Measurements from ENCODE around the gene MYH9.
"Not testable (repeated sequence)": the region's sequence is repeated elsewhere in the genome, so short reads cannot be mapped to it uniquely, and the experiment has no call there.

Gene MYH9

DNA sequence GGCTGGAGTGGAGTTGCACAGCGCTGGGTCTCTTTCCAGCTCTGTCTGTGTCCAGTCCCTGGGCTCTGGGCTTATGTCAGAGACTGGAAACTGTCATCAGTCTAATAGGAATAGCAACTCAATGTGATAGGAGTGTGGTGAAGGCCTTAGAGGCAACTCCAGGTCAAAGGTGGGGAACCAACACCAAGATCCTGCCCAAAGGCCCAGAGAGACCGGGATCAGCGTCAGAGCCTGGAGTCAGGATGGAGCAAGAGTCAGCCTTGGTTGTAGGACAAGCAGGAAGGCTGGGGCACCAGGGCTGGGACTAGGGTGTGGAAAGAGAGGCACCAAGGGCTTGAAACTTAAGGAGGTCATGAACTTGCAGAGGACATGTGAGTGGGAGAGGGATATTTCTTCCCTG is 125.5 kb downstream of the MYH9 start:
- not testable (repeated sequence) for FAIRE-seq

DNA sequence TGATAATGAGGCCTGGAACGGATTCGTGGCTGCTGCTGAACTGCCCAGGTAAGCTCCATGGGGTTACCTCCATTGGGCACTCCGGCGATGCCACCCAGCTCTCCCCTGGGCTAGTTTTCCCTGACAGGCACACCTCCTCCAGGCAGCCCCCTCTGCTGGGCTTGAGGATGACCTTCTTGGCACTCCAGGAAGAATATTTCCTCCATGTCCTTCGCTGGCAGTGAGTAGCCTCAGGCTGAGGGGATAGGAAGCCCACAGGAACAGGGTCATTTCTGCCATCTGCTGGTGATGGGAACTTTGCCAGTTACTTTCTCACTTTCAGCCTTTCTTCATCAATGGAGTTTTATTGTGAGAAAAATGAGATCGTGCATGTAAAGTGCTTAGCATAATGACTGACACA is 126.1 kb downstream of the MYH9 start:
- FAIRE-seq, result not testable (repeated sequence)

DNA sequence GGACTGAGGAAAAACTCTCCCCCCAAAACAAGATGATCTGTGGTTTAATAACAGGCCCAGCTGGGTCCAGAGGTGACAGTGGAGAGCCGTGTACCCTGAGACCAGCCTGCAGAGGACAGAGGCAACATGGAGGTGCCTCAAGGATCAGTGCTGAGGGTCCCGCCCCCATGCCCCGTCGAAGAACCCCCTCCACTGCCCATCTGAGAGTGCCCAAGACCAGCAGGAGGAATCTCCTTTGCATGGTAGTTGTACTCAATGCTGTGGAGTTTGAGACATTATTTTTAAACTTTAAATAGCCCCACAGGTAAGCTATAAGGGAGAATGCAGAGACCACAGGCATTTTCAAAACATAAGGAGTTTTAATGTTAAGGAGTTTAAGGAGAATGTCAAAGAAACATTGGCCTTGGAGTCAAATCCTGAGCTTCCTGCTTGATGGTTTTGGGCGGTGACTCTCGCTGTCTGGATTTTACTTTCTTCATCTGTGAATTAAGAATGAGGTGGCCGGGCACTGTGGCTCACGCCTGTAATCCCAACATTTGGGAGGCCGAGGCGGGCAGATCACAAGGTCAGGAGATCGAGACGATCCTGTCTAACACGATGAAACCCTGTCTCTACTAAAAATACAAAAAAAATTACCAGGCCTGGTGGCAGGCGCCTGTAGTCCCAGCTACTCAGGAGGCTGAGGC is 128.0 kb downstream of the MYH9 start:
- FAIRE-seq, result no peak

DNA sequence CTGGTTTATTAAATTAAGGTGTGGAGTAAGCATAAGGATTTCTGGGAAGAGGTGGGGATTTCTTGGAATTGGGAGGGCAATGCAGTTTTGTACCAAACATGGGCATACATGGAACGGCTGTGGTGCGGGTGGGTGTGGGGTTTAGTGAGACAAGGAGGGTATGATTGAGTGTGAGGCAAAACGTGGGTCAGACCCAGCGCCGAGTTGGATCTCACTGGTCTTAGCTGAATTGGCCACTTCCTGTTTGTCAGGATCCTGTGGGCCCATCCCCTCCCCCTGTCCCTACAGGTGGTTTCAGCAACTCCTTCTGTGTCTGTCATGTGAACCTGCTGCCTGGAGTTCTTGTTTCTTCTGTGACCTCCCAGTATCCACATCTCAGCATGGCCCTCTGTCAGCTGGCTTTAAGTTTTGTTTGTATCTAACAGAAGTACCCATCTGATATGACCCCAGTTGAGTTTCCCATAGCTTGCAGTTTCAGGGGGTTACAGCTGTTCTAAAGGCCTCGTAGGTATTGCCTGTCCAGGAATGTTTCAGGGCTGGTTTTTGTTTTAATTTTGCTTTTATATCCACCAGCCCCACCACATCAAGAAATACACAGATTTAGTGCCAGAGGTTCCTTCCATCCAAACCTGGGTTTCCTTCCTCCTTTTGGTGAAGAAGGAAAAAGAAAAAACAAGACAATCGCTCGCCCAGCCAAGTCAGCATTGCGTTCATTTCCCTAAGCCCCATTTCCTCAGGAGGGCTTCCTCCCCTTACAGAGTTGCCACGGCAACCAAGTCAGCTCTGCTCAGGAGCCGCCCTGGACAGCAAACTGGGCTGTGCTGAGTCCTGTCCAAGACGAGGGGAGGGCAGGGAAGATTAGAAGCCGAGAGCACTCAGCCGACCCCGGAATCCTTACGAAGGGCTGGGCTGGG is 128.8 kb downstream of the MYH9 start:
- no peak for FAIRE-seq

DNA sequence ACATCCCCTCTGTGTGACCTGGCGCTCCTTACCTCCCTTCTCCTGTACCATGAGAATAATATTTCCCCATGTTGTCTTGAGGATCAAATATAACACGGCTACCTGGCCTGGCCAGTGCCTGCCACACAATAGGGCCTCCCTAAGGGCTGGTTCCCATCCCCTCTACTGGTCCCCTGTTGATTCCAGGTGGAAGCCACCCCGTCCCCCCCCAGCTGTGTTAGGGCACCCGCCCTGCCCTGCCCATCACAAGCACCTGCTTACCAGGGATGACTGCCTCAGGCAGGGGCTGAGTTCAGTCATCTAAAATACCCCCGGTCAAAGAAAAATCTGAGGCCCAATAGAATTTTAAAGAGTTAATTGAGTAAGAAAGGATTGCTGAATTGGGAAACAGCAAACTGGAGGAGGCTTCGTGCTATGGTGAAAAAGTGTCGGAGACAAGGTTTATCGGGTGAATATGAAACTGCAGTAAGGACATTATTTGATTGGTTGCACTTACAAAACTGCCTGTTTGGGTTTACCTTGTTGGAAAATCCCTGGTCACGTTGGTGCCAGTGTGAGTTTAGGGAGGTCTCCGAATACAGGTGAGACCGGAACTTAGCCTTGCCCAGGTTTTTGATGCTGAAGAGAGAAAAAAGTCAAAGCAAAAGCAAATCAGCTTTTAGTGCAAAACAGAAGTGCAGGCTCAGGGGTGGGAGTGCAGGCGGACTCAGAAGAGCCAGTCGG is 129.7 kb downstream of the MYH9 start:
- no peak for FAIRE-seq

DNA sequence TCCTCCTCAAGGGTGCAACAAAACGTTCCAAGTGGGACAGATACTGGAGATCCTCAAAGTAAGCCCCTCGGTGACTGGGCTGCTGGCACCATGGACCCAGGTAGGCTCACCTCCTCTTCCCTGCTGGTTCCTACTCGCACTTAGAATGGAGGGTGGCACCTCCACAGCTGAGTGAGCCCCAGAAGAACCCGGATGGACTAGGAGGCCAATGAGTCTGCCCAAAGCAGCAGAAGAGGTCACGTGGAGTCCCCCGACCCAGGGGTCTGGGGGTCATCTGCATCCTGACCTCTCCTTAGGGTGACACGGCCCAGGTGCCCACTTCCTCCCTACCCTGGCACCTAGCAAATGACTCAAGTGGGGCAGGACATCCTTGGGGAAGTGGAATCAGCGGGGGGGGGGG is 130.5 kb downstream of the MYH9 start:
- no peak for FAIRE-seq

DNA sequence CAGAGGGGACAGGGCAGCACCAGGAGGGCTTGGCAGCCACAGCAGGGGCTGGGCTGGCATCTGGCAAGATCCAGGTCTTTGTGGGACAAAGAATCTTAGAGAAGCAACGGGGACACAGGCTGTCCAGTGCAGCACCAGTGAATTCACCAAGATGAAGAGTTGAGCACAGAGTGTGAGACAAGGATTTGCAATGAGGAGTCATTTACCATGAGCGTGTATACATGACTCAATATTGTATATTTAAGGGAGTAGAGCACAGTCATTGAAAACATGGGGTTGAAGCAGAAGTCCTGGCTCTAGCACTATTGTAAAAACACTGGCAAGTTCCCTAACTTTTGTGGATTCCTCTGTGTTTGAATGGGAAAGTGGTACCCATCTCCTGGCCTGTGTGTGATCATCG is 131.3 kb downstream of the MYH9 start:
- FAIRE-seq, result no peak

DNA sequence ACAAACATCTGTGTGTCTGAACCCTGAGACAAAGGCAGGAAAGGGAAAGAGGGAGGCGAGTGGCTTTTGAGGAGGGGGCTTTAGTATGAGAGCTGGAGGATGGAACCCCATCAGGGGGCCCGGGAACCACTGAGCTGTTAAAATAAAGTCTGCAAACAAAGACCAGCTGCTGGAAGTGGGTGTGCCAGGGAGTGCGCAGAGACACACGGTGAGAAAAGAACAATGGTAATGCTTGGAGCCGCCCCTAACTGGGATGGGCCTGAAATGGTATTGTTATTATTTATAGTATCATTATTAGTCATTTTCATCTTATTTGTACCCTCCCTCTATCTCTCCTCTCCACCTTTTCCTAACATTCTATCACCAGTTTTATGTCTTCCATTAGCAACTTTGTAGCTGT is 132.2 kb downstream of the MYH9 start:
- FAIRE-seq, result not testable (repeated sequence)

DNA sequence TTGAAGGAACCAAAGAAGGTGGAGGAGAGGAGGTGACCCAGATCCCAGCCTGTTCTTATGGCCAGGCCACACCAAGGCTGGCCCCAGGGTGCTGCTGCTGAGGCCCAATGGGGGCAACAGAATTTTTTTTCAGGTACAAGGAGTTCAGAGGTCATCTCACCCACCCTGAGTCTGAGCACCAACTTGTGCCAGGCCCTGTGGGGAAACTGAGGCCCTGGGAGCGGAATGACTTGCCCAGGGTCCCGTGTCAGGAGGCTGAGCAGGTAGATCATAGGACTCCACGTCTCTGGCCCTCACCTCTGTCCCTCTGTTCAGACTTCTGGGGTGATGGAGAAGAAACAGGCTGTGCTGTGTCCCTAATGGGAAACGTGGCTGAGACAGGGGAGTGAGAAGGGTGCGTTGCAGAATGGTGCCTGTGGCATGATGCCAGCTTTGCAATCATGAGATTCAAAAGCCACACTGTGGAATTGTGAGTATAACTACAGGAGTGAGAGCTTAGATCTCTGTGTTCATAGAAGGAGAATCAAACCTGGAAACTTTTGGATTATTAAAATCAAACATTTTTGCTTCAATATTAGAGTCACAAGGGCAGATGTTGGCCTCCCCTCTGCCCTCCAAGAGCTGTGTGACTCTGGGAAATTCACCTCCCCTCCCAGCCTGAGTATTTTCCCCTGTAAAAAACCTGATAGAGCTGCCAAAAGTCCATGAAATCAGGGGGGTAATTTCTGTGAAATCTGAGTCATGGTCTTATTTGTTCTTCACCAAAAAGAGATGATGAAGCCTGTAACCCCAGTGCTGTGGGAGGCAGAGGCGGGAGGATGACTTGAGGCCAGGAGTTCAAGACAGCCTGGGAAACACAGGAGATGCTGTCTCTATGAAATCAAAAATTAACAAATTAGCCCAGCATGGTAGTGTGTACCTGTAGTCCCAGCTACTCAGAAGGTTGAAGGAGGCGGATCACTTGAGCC is 134.0 kb downstream of the MYH9 start:
- no peak for FAIRE-seq

DNA sequence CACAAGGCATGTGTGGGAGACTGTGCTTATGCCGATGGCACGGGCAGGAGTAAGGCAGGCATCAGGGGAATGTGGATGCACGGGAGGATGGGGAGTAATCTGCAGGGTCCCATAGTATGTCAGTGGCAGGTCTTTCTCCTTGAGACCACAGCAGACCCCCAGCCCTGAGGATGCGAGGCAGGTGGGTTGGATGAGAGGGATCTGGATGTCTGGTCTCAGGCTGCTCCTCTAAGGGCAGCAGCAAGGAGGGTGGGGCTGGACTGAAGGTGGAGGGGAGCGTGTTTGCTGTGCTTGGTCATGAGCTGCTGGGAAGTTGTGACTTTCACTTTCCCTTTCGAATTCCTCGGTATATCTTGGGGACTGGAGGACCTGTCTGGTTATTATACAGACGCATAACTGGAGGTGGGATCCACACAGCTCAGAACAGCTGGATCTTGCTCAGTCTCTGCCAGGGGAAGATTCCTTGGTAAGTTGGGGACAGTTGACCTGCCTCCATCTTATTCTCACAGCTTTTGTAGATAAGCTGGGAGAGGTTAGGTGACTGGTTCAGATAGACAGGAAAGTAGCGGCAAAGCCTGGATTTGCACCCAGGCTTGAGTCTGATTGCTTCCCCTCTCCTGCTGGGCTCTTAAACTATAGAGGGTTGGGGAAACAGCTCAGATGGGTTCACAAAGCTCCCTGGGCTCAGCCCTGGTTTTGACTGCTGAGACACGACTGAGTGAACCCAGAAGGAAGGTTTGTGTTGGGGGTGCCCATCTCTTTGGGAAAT is 134.8 kb downstream of the MYH9 start, which contains the start of gene APOL1:
Gene APOL1, plus strand, starts transcription at position 380 of the 769 bp plus-strand sequence. CDS start 1,823 bp downstream, outside the sequence.
- no peak for FAIRE-seq

DNA sequence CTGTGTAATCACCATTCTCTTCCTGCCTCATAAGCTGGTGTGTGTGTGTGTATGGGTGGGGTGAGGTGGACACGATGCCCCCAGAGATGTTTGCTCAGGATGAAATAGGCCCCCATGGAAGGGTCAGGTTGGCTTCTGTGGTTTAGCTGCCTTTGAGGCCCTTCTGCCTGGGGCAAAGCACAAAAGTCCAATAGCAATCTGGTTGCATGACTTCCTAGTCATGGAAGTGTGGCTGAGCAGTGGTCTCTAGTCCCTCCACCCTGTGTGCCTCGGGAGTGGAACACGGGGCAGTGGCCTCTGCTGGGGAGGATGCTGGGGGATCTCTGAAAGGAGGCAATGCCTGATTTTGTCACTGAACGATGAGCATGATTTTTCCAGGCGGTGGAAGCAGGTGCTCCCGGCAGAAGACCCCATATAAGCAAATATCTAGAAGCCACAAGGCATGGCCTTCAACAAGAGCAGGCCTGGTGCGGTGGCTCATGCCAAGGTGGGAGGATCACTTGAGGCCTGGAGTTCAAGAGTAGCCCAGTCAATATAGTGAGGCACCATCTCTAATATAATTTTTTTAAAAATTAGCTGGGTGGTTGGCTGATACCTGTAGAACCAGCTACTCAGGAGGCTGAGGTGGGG is 135.7 kb downstream of the MYH9 start:
- not testable (repeated sequence) for FAIRE-seq

DNA sequence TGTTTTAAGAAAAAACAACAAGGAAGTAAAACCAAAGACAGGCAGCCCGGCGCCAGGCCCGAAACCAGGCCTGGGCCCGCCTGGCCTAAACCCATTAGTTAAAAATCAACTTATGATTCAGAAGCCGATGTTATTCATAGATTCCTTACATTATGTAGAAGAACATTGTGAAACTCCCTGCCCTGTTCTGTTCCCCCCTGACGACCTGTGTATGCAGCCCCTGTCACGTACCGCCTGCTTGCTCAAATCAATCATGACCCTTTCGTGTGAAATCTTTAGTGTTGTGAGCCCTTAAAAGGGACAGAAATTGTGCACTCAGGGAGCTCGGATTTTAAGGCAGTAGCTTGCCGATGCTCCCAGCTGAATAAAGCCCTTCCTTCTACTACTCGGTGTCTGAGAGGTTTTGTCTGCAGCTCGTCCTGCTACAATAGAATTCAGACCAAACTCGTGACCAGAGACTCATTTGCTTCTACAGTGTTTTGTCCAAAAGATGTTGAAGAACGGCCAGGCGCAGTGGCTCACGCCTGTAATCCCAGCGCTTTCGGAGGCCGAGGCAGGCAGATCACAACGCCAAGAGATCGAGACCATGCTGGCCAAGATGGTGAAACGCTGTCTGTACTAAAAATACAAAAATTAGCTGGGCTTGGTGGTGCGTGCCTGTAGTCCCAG is 137.3 kb downstream of the MYH9 start:
- not testable (repeated sequence) for FAIRE-seq

DNA sequence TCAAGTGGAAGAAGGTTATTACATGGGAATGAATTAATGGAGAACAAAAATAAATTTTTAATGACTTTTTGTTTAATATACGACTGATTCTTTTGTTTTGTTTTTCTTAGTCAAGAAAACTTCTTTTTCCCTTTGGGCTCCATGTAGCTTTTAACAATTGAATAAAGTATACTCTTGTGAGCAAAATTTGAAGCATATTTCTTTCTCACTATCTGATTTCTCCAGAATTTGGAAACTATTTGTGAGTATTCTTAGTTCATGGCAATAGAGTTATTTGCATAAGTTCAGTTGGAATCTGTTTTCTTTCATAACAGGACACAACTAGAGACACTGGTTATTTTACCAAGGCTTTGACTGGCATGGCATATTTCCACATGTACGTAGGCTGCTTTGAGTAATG is 138.6 kb downstream of the MYH9 start:
- no peak for FAIRE-seq

DNA sequence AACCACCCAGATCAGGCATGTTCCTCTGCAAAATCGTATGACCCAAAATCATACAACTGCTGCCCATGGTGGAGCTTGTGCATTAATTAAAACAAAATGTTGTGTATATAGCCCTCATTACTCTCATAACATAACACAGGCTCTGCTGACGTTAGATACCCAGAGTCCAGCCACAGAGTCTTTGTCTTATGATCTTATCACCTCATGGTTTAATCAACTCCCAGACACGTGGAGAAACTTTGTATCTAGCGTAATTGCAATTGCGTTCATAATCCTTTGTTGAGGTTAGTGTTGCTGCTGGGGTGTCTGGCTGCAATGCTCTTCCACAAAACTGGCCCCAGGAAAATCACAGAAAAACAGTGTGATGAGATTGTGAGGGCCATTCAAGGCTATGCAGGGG is 139.8 kb downstream of the MYH9 start:
- FAIRE-seq, result no peak

DNA sequence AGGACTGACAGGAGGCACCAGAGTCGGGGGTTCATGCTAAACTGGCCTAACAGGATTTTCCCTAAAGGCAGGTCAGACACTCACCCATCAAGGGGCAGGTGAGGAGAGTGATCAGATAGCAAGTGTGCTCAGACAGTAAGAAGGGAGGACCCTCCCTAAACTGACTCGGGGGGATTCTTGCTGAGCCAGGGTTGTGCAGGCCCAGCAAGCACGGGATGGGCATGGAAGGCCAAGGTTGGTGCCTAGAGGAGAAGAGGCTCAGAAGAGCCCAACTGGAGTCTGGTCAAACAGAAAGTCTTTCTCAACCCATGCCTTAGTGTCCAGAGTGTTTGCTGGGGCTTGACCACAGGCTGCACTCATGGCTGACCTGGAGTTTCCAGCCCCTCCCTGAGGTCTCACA is 141.0 kb downstream of the MYH9 start:
- FAIRE-seq, result no peak

DNA sequence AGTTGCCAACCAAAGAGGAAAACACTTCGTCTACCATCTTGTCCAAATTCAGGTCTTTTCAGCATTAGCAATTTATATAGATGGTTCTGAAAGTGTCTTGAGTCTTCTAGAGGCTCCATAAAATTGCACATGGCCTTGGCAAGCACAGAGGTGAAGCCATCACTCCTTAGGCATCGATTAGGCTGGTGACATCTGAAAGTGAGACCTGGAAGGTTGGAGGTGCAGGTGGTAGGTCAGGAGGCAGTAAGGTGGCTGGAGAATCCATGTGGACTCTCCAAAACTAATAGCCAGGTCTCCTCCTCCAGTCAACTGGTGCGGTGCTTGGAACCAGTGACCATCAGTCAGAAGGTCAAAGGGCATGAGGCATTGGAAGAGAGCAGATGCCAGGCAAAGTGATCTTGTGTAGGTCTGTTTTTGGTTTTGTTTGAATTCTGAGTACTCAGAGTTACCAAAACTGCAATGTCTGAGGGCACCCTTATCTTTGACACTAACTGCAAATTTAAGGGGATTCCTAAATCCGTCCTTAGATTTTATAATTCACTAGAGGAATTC is 141.9 kb downstream of the MYH9 start:
- no peak for FAIRE-seq

DNA sequence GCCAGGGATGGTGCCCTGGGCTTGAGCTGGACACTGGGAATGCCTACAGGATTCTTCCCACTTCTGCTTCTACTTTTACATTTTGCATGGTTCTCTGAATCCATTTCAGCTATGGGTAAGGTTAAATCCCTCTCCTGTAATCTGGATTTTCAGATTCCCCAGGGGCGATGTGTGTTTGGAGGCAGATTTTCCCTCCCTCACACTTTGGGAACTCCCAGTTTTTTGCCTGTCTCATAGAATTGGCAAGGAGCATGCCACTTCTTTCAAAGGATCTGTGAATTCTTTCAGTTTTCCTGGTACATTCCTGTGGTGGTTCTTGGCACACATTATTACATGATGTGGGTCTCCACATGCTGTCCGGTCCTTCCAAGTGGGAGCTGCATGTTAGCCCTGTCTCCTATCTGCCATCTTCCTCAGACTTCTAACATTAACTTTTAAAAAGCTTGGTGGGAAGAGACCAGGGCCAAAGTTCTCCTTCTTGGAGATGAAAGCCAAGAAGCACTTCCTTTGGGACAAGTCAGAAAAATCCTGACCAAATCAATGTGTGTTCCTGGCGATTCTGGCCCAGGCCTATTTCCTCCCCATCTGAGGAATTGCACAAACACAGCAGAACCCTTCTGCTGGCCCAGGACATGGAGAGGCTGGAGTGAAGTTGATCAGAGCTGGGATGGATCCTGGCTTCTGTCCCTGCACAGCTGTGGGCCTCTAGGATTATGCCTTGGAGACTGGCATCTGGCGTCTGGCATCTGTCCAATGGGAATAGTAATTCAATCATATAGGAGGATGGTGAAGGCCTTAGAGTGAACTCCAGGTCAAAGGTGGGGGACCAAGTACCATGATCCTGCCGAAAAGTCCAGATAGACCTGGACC is 143.0 kb downstream of the MYH9 start:
- FAIRE-seq, result no peak

DNA sequence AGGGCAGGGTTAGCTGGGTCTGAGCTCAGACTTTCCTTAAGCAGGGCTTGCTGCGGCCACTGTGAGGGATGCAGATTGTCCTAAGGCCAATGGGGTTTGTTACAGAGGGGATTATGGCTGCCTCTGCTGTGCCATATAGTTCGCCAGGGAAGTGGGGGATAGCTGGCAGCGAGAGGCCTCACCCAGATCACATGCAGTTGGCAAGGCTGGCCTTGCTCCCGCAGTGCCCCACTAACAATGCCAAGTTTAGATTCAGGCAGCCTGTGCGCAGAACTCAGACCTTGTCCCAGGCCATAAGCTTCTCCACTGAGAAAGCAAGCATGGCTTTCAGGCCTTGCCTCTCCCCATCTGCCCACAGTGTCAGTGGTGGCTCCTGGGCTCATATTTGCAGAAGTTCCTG is 143.8 kb downstream of the MYH9 start:
- FAIRE-seq, result no peak
